ENCODE measurements around the gene VSIG4. TPM values are rescaled to one million over a fixed set of nuclear protein-coding genes. Genes with fewer than 3 reads are reported as not detected.
"Not testable (repeated sequence)": the region's sequence is repeated elsewhere in the genome, so short reads cannot be mapped to it uniquely, and the experiment has no call there.

VSIG4 gene
- 5.7 TPM for polyA plus RNA-seq (ENCODE audit: insufficient read length)
- long read RNA-seq, donor 1 = 0 reads
- long read RNA-seq, donor 2, partial matches to known transcripts = 0 of 1 reads
- long read RNA-seq, donor 2, other reads (novel, unspliced or antisense) = 0 of 1 reads
- long read RNA-seq, donor 3, partial matches to known transcripts = 0 of 1 reads
- long read RNA-seq, donor 3, other reads (novel, unspliced or antisense) = 0 of 1 reads
- long read RNA-seq, donor 4 = 0 reads
- long read RNA-seq, donor 5 = 0 reads
- long read RNA-seq, donor 6, partial matches to known transcripts = 0 of 1 reads
- long read RNA-seq, donor 6, other reads (novel, unspliced or antisense) = 0 of 1 reads
- long read RNA-seq, donor 7 = 0 reads
- long read RNA-seq, donor 8 = 0 reads

GRCh38 chrX:66039944-66040343 lies at the start of gene VSIG4:
VSIG4 (minus strand) TSS chrX:66040080; CDS start chrX:66039998, 82 bp downstream.
- no peak for DNase-seq

- DNase-seq = no peak
Observed at GRCh38 chrX:66076801-66077200, 36.9 kb upstream of the VSIG4 start.

DNA sequence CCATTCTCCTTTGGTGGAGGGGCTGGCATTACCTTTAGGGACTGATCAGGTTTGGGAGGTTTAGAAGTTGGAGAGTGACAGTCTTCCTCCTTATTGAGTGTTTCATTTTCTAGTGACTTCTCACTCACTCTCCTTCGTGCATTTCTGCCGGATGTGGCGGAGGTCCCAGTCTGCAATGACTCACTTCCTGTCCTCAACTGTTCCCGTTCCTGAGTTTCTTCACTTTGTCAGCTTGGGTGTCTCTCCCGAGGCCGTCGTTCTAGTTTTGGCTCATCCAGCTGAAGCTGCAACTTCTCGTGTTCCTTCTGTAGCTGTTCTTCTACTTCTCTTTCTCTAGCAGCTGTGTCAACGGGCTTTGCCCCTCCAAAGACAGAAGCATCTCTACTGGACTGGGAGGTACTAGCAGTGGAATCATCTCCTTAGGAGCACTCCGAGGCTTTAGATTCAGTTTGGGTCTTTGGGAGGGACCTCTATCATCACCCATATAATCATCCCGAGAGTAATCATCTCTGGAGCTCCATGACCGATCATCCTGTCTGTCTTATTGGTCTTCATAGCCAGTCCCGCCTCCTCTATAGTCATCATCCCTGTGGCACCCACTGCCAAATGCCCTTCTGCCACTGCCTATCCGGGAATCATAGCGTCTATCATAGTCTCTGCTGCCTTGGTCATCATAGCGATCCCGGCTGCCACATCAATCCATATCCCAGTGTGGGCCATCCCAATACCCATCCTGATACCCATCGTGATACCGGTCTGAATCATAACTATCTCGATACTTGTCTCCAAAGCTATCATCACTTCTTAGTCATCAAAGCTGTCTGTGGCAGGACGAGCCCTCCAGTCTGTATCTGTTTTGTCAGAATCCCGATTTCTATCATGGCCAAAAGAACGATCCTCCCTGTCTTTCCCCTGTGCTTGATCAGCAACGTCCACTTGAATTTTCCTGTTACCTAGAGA lies 35.3 kb upstream of the VSIG4 start:
- no peak for DNase-seq

- DNase-seq = no peak
Observed at GRCh38 chrX:66071126-66071525, 31.2 kb upstream of the VSIG4 start.

- DNase-seq = no peak
Observed at GRCh38 chrX:66064261-66064660, 24.4 kb upstream of the VSIG4 start.

DNA sequence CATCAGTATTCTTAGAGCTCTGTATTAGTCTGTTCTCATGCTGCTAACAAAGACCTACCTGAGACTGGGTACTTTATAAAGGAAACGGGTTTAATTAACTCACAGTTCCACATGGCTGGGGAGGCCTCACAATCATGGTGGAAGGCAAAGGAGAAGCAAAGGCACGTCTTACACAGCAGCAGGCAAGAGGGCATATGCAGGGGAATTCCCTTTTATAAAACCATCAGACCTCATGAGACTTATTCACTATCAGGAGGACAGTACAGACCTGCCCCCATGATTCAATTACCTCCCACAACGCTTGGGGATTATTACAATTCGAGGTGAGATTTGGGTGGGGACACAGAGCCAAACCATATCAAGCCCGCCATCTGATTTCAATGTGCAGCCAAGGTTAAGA lies 17.1 kb upstream of the VSIG4 start:
- DNase-seq = not testable (repeated sequence)

- no peak for DNase-seq
Observed at GRCh38 chrX:66054978-66055377, 15.1 kb upstream of the VSIG4 start.

- DNase-seq = no peak
Observed at GRCh38 chrX:66053414-66053813, 13.5 kb upstream of the VSIG4 start.

DNA sequence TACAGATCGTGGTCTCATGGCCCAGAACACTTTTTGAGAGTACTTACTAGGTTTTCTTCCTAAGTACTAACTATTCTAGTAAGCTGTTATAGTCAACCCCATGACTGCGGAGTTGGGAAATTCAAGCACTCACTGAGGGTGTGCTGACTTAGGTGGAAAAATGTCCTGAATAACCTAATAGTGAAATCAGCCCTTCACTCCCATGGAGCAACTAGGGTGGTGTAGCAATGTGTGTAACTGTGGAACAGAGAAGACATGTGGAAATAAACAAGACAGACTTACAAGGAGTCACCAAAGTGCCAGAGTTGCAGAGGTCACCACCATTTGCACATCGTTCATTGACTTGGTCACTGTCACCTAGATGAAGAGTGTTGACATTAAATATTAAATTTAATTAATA lies 12.1 kb upstream of the VSIG4 start:
- DNase-seq = no peak

- no peak for DNase-seq
Observed at GRCh38 chrX:66050140-66050569, 10.3 kb upstream of the VSIG4 start.

DNA sequence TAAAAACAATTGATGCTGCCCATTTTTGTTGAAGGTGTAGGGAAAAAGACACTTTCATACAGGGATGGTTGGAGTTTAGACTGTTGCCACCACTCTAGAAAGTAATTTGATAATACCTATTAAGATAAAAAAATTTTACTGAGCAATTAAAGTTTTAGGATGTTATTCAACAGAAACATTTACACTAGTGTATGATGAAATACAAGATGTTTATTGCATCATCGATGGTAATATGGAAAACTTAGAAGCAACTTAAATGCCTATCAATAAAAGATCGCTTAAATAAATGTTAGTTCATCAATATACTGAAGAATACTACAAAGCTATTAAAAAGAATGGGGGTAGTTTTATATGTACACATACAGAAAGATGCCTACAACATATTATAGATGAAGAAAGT lies 9.2 kb upstream of the VSIG4 start:
- DNase-seq = no peak

GRCh38 chrX:66046612-66047235 lies 6.8 kb upstream of the VSIG4 start:
- no peak for DNase-seq

DNA sequence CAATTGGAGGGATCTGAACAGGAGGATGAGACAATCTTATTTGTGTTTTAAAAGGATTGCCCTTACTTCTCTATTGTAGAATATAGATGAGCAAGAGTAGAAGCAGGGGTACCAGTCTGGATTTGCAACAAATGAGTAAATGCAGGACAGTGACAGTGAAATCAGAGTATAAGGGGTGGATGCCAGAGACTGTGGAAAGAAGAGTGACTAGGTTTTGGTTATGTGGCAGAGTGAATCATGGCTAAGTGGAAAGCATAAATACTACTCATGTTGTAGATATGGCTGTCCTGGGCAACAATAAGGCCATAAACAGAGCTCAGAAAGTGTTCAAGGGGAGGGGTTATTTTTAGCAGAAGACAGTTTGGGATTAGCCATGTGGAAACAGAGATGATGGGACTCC lies 6.0 kb upstream of the VSIG4 start:
- no peak for DNase-seq

GRCh38 chrX:66043584-66043983 lies 3.7 kb upstream of the VSIG4 start:
- DNase-seq = no peak

GRCh38 chrX:66042307-66043077 lies 2.6 kb upstream of the VSIG4 start:
- DNase-seq = no peak

DNA sequence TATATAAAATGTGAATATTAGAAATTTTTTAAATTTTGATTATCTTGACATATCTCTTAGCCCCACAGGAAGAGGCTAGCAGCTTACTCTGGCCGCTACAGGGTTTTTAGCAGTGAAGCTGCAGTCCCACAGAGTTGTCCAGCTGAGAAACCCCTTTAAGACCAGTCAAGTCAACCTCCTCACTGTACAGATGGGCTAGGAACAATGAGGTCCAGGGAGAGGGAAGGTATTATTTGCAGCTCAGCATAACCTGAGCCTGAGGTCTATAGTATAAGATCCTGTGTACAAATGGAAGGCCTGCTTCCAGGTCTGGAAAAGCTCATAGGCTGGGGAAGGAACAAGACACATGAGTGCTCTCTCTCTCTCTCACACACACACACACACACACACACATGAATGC lies 1.8 kb downstream of the VSIG4 start:
- no peak for DNase-seq

GRCh38 chrX:66036231-66036630 lies 3.6 kb downstream of the VSIG4 start:
- DNase-seq = no peak

DNA sequence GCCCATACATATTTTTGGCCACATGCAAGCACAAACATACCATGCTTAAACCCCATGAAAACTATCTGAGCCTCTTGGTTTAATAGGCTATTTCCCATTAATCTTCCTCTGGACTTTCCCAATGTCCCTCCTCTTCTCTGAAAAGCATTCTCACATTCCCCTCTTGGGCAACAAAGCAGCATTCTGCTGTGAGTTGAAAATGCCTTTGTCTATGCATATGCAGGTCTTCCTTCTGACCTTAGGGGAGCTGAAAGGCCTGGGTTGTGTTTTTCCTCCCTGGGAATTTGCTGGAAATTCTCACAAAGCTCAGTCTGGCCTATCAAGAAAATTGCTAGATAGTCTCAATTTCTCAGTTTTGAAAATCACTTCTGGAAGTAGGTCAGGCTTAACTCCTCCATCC lies 4.2 kb downstream of the VSIG4 start:
- DNase-seq = no peak

DNA sequence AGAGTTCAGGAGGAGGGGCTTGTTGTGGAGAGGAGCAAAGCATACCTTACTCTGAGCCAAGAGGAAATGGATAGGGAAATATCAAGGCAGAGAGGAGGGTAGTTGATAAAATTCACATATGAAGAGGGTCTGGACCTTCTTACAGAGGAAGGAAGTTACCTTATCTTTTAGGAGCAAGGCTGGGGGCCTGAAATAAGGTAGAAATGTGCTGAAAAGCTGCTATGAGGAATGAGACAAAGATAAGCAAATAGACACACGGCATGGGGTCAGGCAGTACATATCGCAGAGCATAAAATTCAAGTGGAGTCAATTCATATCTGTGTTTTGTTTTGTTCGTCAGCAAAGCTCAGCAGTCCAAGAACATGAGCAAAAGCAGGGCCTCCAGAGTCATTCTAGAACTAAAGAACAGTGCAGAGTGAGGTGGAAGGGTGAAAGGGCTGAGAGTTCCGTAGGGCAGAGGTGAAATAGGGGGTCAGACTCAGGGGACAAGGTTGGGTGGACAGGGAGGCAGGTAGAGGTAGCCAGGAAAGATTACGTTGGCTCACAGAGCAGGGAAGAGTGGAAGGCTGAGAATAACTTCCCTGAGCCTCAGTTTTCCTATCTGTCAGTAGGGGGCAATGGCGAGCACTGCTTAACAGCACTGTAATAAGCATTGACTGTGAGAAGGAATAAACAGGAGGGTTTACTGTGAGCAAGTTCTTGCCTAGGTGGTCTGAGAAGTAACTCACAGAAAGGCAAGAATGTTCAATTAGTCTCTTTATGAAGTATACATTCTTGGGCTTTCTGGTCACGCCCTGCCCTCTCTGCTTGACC lies 9.2 kb downstream of the VSIG4 start:
- DNase-seq = no peak

- DNase-seq = no peak
Observed at GRCh38 chrX:66028936-66029335, 10.9 kb downstream of the VSIG4 start.

DNA sequence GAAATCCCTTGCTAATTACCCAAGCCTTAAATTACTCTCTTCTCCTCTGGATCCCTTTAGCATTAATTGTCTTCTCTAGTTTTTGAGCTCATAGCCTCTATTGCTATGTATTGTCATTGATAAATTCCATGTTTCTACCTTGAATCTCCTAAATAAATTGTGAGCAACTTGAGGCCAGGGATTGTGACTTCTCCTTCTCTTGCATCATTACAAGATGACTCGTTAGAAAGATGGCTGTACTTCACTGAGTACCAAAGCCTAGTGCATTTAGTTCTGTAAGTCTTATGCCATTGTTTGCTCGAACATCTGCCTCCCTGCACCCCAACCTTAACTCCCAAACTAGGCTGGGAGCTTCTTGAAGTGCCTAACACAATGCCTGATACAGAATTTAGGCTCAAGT lies 15.3 kb downstream of the VSIG4 start:
- no peak for DNase-seq
